ENCODE data around the gene ZFHX3. TPM values are rescaled to one million over a fixed set of nuclear protein-coding genes. Genes with fewer than 3 reads are reported as not detected.

ZFHX3 gene
- total RNA-seq, 2 donors from 2014 or later = 0.79 to 2.2 TPM

DNA sequence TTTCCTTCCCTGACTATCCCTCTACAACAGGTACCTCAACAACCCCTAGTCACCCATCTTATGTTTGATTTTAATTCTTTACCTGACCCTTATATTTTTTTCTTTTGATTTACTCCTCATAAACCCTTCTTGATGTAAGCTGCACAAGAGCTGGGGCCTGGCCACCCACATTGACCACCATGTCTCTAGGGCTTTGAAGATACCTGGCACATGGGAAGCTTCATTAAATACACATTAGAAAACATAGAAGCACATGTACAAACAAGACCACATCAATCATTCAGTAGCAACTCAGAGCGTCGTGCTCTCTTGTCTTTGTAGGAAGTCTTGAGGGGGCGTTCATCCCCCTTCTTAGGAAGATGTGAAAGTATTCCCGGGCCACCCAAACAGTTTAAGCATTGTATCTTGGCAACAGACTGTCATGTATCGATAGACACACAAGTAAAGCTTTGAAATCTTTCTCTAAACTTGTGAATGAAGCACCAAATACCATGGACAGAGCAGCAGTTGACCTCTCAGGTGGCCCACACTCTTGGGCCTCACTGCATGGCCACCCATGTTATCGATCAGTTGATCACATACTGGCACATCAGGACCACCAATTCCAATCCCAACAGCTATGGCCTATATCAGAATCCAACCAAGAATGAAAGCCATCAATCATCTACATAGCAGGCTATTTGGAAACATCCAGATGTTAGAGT is 183.6 kb downstream of the ZFHX3 start:
- Mint-ChIP-seq H3K27me3 (ENCODE audit: insufficient read depth) (no peaks in the 10 kb centered on the region), H3K4me3 (no peak overlapping the region), H3K4me1 (peaks cover 9% of the 10 kb centered on the region), H3K36me3 (ENCODE audit: low read depth) (no peaks in the 10 kb centered on the region), H3K9me3 (no peaks in the 10 kb centered on the region), H3K27ac (no peak overlapping the region)
- H3K9ac ChIP-seq (ENCODE audit: extremely low read depth, low read length, poor library complexity, severe bottlenecking) = no peak overlapping the region
- 84 to 90% methylated on average over 4 to 6 of the region's 6 CpGs for WGBS, 2 experiments (ENCODE audit: insufficient coverage in 1 of 2, insufficient read length in 1 of 2)
- no peaks in the 10 kb centered on the region for H3K4me1 ChIP-seq (ENCODE audit: control insufficient read depth, insufficient read depth, low read length)
- no peaks in the 10 kb centered on the region for H3K27me3 ChIP-seq (ENCODE audit: control insufficient read depth, insufficient read depth, low read length, poor library complexity, severe bottlenecking)
- H3K27ac ChIP-seq (ENCODE audit: low read depth, low read length) = no peak overlapping the region
- TF ChIP-seq, protein P1, sequence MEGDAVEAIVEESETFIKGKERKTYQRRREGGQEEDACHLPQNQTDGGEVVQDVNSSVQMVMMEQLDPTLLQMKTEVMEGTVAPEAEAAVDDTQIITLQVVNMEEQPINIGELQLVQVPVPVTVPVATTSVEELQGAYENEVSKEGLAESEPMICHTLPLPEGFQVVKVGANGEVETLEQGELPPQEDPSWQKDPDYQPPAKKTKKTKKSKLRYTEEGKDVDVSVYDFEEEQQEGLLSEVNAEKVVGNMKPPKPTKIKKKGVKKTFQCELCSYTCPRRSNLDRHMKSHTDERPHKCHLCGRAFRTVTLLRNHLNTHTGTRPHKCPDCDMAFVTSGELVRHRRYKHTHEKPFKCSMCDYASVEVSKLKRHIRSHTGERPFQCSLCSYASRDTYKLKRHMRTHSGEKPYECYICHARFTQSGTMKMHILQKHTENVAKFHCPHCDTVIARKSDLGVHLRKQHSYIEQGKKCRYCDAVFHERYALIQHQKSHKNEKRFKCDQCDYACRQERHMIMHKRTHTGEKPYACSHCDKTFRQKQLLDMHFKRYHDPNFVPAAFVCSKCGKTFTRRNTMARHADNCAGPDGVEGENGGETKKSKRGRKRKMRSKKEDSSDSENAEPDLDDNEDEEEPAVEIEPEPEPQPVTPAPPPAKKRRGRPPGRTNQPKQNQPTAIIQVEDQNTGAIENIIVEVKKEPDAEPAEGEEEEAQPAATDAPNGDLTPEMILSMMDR (conservative IDR thresholded peaks at IDR 0.05) = no peak
- H3K9me3 ChIP-seq (ENCODE audit: control insufficient read depth, low read length) = no peaks in the 10 kb centered on the region
- DNase-seq = no peak
- H3K4me3 ChIP-seq (ENCODE audit: low read length) = no peak overlapping the region
- H3K36me3 ChIP-seq (ENCODE audit: control insufficient read depth, insufficient read depth, low read length) = no peaks in the 10 kb centered on the region

- TF ChIP-seq, protein P1 (conservative IDR thresholded peaks at IDR 0.05) = no peak
- Histone ChIP-seq H3K27ac (ENCODE audit: low read depth, low read length) (no peak overlapping the region), H3K9ac (ENCODE audit: extremely low read depth, low read length, poor library complexity, severe bottlenecking) (no peak overlapping the region), H3K27me3 (ENCODE audit: control insufficient read depth, insufficient read depth, low read length, poor library complexity, severe bottlenecking) (no peaks in the 10 kb centered on the region), H3K4me1 (ENCODE audit: control insufficient read depth, insufficient read depth, low read length) (no peaks in the 10 kb centered on the region), H3K4me3 (ENCODE audit: low read length) (no peak overlapping the region), H3K36me3 (ENCODE audit: control insufficient read depth, insufficient read depth, low read length) (no peaks in the 10 kb centered on the region), H3K9me3 (ENCODE audit: control insufficient read depth, low read length) (no peaks in the 10 kb centered on the region)
- no peak for DNase-seq
- Mint-ChIP-seq H3K27ac (no peak overlapping the region), H3K4me1 (peaks cover 9% of the 10 kb centered on the region), H3K27me3 (ENCODE audit: insufficient read depth) (no peaks in the 10 kb centered on the region), H3K4me3 (no peak overlapping the region), H3K36me3 (ENCODE audit: low read depth) (no peaks in the 10 kb centered on the region), H3K9me3 (no peaks in the 10 kb centered on the region)
These were observed 185.8 kb downstream of the ZFHX3 start for GRCh38 chr16:72862090-72862489.

- Histone ChIP-seq H3K27ac (ENCODE audit: low read depth, low read length) (no peak overlapping the region), H3K36me3 (ENCODE audit: control insufficient read depth, insufficient read depth, low read length) (no peaks in the 10 kb centered on the region), H3K4me3 (ENCODE audit: low read length) (no peak overlapping the region), H3K4me1 (ENCODE audit: control insufficient read depth, insufficient read depth, low read length) (no peaks in the 10 kb centered on the region), H3K27me3 (ENCODE audit: control insufficient read depth, insufficient read depth, low read length, poor library complexity, severe bottlenecking) (no peaks in the 10 kb centered on the region), H3K9me3 (ENCODE audit: control insufficient read depth, low read length) (no peaks in the 10 kb centered on the region), H3K9ac (ENCODE audit: extremely low read depth, low read length, poor library complexity, severe bottlenecking) (no peak overlapping the region)
- TF ChIP-seq, protein P1 (conservative IDR thresholded peaks at IDR 0.05) = no peak
- Mint-ChIP-seq H3K4me1 (peaks cover 9% of the 10 kb centered on the region), H3K27me3 (ENCODE audit: insufficient read depth) (no peaks in the 10 kb centered on the region), H3K36me3 (ENCODE audit: low read depth) (no peaks in the 10 kb centered on the region), H3K27ac (no peak overlapping the region), H3K4me3 (no peak overlapping the region), H3K9me3 (no peaks in the 10 kb centered on the region)
- 91% methylated on average over 6 to 14 of the region's 14 CpGs for WGBS, 2 experiments (ENCODE audit: insufficient coverage in 1 of 2, insufficient read length in 1 of 2)
- no peak for DNase-seq
These were observed 187.0 kb downstream of the ZFHX3 start for GRCh38 chr16:72860726-72861562.
